Midbrain (tissue), 1 donor: ENCODE results near the gene FCRL5.
A peak's percentile ranks its signal among the peaks of the same experiment; 100 is the strongest.

Source experiments
- DNase-seq: peaks from one replicate; lab custom pipeline; 2025; lab: John Stamatoyannopoulos, UW

FCRL5 gene

GRCh38 chr1:157523774-157524493 lies 28.4 kb downstream of the FCRL5 start:
- no peak for DNase-seq

GRCh38 chr1:157521056-157521455 lies 31.3 kb downstream of the FCRL5 start:
- no peak for DNase-seq

GRCh38 chr1:157520386-157520935 lies 31.9 kb downstream of the FCRL5 start:
- DNase-seq: no peak

GRCh38 chr1:157519451-157519850 lies 32.9 kb downstream of the FCRL5 start:
- no peak for DNase-seq

GRCh38 chr1:157517016-157517415 lies 35.3 kb downstream of the FCRL5 start:
- no peak for DNase-seq

- no peak for DNase-seq
Observed at GRCh38 chr1:157515709-157516108, 36.6 kb downstream of the FCRL5 start.

- DNase-seq: no peak
Observed at GRCh38 chr1:157515141-157515540, 37.2 kb downstream of the FCRL5 start.

GRCh38 chr1:157512036-157512969 lies 40.0 kb downstream of the FCRL5 start:
- DNase-seq: no peak

- no peak for DNase-seq
Observed at GRCh38 chr1:157509546-157510232, 42.6 kb downstream of the FCRL5 start.

- peak; percentile 44 for DNase-seq
Observed at GRCh38 chr1:157505481-157506272, 46.6 kb downstream of the FCRL5 start.

GRCh38 chr1:157504646-157505045 lies 47.7 kb downstream of the FCRL5 start:
- no peak for DNase-seq

GRCh38 chr1:157499521-157499920 lies 52.8 kb downstream of the FCRL5 start:
- DNase-seq: no peak

- DNase-seq: no peak
Observed at GRCh38 chr1:157498736-157499090, 53.6 kb downstream of the FCRL5 start.

- no peak for DNase-seq
Observed at GRCh38 chr1:157497987-157498735, 54.2 kb downstream of the FCRL5 start.

- DNase-seq: no peak
Observed at GRCh38 chr1:157497284-157497683, 55.0 kb downstream of the FCRL5 start.

GRCh38 chr1:157496121-157496526 lies 56.2 kb downstream of the FCRL5 start:
- DNase-seq: peak; percentile 32

- DNase-seq: no peak
Observed at GRCh38 chr1:157495285-157495684, 57.0 kb downstream of the FCRL5 start.

GRCh38 chr1:157494093-157494492 lies 58.2 kb downstream of the FCRL5 start:
- DNase-seq: no peak

- DNase-seq: peak; percentile 41
Observed at GRCh38 chr1:157490467-157491165, 61.7 kb downstream of the FCRL5 start.

GRCh38 chr1:157488156-157488555 lies 64.2 kb downstream of the FCRL5 start:
- no peak for DNase-seq
